Measurements from ENCODE around the gene ZNF214.

Gene ZNF214

DNA sequence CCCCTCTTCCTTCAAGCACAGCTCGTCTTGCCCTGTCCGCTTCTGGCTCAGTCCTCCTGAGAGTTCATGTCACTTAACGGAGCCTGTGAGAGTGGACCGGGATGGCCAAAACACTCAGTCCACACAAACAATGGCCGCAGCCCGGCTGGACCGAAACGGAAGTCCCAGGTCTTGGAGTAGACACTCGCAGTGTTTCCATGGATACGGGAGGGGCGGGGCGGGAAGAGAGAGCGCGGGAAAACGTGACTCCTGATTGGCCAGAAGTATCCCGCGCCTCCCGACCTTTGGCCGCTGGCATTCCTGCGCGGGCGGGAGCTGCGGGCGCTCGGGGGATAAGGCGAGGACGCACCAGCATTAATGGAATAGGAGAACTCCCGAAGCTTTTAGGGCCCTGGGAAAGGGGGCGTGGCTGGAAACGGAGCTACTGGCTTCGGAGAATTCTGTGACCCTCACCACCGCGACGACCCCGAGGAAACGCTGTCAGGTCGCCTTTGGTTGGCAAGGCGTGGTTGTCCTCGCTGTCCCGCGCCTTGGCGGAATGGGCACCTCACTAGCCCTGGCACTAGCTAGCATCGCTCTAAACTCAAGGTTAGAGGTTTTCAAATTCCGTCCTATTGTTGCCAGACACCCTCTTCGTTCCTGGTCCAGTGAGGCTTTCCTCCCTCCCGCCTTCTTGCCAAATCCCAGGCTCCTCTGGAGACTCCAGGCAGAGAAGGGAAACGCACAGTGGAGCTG, at the start of gene ZNF214, which contains the start of gene NLRP14:
Gene ZNF214, minus strand, starts transcription at position 164 of the 735 bp plus-strand sequence. CDS start 17,511 bp downstream, outside the sequence.
Gene NLRP14, plus strand, starts transcription at position 297 of the 735 bp plus-strand sequence. CDS start 18,108 bp downstream, outside the sequence.
- FAIRE-seq, result peak; percentile 90

- FAIRE-seq, result no peak
These were observed 42.4 kb upstream of the ZNF214 start for GRCh38 chr11:7062534-7062933.

GRCh38 chr11:7060868-7061267, 40.7 kb upstream of the ZNF214 start:
- no peak for FAIRE-seq

DNA sequence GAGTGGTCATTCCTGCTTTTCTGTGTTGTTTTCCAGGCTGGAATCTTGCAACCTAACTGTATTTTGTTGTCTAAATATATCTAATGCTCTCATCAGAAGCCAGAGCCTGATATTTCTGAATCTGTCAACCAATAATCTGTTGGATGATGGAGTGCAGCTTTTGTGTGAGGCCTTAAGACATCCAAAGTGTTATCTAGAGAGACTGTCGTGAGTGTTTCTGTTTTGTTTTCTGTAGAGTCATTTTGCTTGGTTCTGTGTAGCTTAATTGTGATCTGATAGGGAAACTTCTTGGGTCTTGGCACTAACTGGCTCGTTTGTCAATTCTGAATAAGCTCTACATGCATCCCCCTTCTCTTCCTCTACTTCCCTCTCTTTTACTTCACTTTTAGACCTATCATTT, 37.5 kb upstream of the ZNF214 start:
- no peak for FAIRE-seq

DNA sequence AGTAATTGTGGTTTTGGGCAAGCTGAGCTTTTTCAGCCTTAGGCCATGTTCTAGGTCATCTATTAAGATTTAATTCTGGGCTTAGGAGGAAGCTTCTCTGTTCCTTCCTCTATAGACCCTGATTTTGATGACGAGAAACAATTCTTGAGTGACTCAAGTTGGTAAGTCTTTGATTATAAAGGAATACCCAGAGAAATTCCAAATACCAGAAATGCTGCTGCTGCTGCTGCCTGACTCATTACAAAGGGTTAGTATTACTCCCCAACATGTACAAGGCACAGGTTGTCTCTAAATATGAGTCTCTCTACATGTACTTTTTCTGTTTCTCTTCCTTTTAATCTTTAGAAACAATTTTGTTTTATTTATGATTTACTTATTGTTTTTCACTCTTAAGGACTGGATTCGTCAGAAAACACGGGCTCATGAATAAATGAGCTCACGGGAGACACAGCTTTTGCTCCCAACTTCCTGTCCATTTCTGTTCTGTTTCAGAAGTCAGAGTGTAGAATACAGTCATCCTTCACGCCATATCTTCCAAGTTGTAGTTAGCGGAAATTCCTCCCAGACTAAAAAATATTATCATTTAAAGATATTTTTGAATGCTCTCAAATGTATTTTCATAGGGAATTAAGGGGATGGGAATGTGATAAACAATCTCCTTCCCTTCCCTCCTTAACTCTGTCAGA, 36.8 kb upstream of the ZNF214 start:
- no peak for FAIRE-seq

DNA sequence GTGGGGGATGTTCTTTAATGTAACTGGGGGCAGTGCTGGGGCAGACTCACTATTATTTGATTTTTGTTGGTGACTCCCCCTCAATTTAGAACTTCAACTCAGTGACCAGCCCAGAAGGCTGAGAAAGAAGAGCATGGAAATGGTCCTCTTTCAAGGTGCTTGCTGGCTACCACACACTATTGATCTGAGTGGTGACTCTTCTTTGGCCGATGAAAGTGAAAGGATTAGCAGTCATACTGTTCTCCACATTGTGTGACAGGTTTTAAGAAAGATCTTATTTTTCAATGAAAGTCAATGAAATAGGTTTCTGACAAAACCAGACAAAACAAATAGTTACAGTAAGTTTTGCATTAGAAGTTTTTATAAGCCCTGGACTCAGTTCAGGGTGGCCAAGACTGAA, 30.0 kb upstream of the ZNF214 start:
- FAIRE-seq, result no peak

DNA sequence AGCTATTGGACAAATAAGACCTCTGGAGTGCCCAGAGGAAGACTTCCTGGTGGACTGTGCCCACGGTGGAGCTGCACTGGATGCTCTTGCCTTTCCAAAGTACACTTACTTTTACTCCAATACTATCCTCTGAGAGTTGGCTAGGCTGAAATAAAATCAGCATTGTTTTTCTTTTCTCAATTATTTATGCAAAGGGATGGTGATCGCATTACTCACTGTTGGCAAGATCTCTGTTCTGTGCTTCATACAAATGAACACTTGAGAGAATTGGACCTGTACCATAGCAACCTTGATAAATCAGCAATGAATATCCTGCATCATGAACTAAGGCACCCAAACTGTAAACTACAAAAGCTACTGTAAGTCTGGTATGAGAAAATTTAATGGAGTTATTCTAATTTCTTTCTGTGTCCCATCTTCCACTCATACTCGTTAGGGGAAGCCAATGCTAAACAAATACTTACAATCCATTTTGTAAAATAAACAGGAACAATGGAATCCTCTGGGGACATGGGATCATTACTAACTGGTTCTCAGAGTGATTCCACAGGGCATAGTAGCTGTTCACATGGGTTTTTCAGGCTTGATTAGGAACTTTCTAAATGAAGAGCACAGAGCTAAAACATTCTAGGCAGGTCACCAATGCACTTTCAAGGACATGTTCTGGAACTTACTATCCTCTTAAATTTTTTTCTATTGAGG, 26.5 kb upstream of the ZNF214 start:
- FAIRE-seq, result no peak

DNA sequence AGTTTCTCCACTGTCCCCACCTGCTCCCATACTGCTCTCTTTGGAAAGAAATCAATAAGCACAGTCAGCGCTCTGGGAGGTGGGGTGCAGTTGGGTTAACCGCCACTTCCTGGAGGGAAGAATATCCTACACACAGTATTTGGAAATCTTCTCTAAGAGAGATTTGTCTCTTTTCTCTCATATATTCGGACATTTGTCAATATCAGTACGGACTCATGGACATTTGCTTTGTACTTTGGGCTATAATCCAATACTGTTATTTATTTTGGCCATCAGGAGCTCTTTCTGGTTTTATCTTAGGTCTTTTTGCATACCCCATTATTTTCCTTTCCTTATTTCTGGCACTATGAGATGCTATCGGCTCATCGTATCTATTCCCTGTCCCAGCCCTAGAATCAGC, 13.9 kb upstream of the ZNF214 start:
- no peak for FAIRE-seq

GRCh38 chr11:7032692-7033091, 12.5 kb upstream of the ZNF214 start:
- no peak for FAIRE-seq

DNA sequence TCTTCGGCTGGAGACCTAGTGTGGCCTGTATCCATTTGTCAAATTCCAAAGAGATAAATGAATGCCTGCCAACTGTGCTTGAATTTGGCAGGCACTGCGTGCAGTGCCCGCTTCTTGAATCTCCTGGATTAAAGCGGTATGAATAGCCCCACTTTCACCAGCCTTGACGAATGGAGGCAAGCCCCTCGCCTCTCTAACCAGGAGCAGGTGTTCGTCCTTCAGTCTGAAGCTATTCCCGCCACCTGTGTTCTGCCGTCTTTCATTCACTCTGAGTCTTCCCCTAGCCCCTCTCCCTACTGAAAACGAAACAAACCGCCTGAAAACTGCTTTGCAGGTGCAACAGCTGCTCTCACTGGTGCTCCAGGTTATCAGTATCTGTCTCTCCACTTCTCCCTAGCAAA, 11.3 kb upstream of the ZNF214 start:
- no peak for FAIRE-seq

- no peak for FAIRE-seq
These were observed 10.7 kb upstream of the ZNF214 start for GRCh38 chr11:7030836-7031235.

DNA sequence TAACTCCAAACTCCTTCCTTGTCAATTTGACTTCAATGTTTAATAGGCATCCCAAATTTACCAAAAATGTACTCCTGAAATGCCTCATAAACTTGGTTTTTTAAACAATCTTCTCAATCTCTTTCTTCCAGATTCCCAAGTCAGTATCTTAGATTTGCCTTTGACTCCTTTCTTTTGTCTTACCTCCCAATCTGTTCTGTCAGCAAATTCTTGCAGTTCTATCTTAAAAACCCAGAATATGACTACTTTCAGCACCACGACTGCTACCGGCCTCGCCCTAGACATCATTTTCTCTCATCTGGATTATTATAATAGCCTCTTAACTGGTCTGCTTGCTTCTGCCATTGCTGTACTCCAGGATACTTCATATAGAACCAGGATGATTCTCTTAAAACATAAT, 8.0 kb upstream of the ZNF214 start:
- no peak for FAIRE-seq

- FAIRE-seq, result no peak
These were observed 1.2 kb upstream of the ZNF214 start for GRCh38 chr11:7021318-7021717.

DNA sequence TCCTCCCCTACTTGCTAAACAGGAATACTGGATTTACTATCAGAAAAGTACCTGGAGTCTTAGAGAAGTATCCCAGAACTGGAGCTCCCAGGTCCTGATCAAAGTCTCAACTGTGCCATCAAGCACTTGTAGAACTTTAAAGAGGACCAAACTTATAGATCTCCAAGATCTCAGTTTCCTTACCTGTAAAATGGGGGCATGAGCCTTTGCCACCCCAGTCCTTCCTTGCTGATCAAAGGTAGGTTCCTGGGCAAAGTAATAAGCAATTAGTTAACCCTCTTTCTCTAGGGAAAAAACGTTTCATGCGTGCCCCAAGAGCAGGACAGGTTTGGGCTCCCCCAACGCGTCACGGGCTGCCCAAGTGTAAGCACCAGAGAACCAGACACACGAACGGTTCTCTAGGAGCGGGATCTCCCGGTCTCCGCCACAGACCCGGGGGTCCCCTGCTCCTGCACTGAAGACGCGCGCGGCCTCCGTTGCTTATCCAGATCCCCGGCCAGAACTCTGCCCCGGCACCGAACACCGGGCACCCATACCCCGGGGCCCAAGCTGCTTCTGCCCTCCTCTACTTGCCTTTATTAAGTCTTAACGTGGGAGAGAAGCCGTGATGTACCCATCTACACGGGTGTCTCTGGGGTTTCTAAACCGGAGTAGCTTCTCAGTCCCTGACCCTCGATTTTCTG, 505 bp downstream of the ZNF214 start:
- no peak for FAIRE-seq

GRCh38 chr11:7016011-7016410, 4.1 kb downstream of the ZNF214 start:
- FAIRE-seq, result no peak

GRCh38 chr11:7014118-7014517, 6.0 kb downstream of the ZNF214 start:
- no peak for FAIRE-seq

DNA sequence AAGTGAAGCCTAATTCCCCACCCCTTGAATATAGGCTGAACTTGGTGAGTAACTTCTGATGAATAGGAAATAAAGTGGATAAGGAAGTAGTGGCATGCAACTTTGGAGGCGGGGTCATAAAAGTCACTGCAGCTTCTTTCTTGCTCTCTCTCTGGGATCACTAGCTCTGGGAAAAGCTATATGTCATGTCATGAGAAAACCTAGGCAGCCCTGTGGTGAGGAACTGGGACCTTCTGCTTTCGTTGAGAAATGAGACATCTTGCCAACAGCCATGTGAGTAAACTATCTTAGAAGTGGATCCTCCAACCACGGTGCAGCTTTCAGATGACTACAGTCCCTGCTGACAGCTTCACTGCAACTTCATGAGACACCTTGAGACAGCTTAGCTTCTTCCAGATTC, 15.7 kb downstream of the ZNF214 start:
- FAIRE-seq, result no peak

DNA sequence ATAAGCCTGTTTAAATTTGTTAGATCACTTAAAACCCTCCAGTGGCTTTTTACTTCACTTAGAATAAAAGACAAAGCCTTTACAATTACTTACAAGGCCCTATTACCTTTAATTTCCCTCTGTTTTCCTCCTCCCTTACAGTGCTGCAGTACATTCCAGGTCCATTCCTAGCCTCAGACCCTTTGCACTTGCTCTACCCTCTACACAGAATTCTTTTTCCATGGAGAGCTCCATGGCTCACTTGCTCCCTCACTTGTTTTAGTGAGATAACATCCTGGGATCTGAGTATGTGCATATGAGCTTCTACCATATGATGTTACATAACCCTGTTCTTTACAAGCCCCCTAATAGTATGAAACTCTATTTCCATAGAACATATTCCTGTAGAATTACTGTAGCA, 24.4 kb downstream of the ZNF214 start:
- FAIRE-seq, result no peak

DNA sequence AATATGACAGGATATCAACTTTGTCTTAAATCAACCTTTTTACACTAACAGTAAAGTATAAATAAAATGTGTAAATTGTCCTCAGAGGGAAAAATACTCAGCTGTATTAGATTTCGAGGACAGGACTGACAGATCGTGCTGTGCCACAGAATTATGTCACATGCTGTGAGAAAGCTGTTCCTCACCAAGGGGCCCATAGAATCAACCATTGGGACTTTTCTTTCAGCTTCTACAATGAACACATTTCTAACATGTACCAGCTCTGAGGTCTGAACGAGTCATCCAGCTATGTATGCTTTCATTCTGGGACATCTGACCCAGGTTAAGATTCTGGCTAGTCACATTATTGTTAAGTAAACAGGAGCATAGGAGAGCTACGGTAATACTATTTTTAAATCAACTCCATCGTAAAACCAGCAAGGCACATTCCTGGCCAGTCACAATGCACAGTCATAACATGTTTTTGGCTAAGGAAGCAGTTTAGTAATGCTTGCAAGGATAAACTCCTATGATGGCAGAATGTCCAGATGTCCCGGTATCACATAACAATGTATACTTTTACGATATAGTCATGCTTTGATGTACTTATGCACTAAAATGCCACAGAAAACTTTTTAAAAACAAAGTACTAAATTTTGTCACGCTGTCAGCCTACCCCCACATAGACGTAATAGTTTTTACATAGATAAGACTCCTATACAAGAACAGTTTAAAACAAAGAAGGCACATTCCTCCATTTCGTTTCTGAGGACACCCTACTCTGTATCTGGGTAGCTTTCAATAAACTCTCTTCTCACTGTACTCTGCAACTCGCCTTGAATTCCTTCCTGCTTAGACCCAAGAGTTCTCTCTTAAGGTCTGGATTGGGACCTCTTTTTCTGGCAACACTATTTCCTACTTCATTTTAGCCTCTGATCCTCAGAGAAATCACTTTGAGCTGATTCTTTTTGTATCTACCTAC, 27.4 kb downstream of the ZNF214 start:
- no peak for FAIRE-seq

GRCh38 chr11:6992026-6992425, 28.1 kb downstream of the ZNF214 start:
- FAIRE-seq, result no peak

- no peak for FAIRE-seq
These were observed 28.9 kb downstream of the ZNF214 start for GRCh38 chr11:6991227-6991626.

GRCh38 chr11:6988506-6988905, 31.6 kb downstream of the ZNF214 start:
- FAIRE-seq, result no peak

All from G401.6 (cell line).